Breast epithelium (tissue), 3 donors: ENCODE results near the gene ASCC2.

Experiments
- CTCF ChIP-seq, 3 donors: fragments of 450-650 bp; IDR thresholded peaks; one replicate each; pipeline ENCODE4 v1.5.1; 2016 to 2017; ENCODE audit warnings: antibody characterized with exemption in 3 of 3, mild to moderate bottlenecking in 3 of 3, moderate library complexity in 3 of 3
- POLR2A ChIP-seq: fragments of 450-650 bp; IDR thresholded peaks from one replicate; pipeline ENCODE4 v1.6.1; 2016; ENCODE audit warnings: antibody characterized with exemption, mild to moderate bottlenecking, moderate library complexity

GRCh38 chr22:29768052-29768693, 69.9 kb downstream of the ASCC2 start:
- TF ChIP-seq CTCF (IDR thresholded peaks at IDR 0.05) (no peak), POLR2A (no peak)
